Thymus (tissue), 11 donors: ENCODE data around the gene SLC6A6. TPM values are rescaled to one million over a fixed set of nuclear protein-coding genes. Genes with fewer than 3 reads are reported as not detected.
A peak's percentile ranks its signal among the peaks of the same experiment; 100 is the strongest.

Experiments used
- DNase-seq, 9 donors: peaks; one replicate each; pipeline ENCODE4 v3.0.0-alpha.2; 2013; ENCODE audit warnings: low spot score in 9 of 9, low read depth in 6 of 9, missing footprints in 1 of 9
- H3K27ac ChIP-seq, 2 donors: one replicate each; pipeline ENCODE4 v1.5.1; 2013; ENCODE audit warnings: control low read depth in 1 of 2, low read depth in 1 of 2, low read length in 1 of 2, mild to moderate bottlenecking in 1 of 2, moderate library complexity in 1 of 2
- H3K27me3 ChIP-seq, 2 donors: one replicate each; pipeline ENCODE4 v1.5.1; 2013; ENCODE audit warnings: low read length in 1 of 2; ENCODE audit not compliant: control insufficient read depth in 2 of 2, insufficient read depth in 1 of 2
- H3K36me3 ChIP-seq, 2 donors: one replicate each; pipeline ENCODE4 v1.5.1; 2013; ENCODE audit warnings: low read length in 1 of 2, mild to moderate bottlenecking in 1 of 2, moderate library complexity in 1 of 2; ENCODE audit not compliant: control insufficient read depth in 2 of 2, insufficient read depth in 2 of 2
- H3K4me1 ChIP-seq, 2 donors: one replicate each; pipeline ENCODE4 v1.5.1; 2013; ENCODE audit warnings: low read length in 2 of 2; ENCODE audit not compliant: control insufficient read depth in 2 of 2, insufficient read depth in 2 of 2
- H3K4me3 ChIP-seq, 2 donors: one replicate each; pipeline ENCODE4 v1.5.1; 2013; ENCODE audit warnings: low read length in 2 of 2, control low read depth in 1 of 2, mild to moderate bottlenecking in 1 of 2
- H3K9me3 ChIP-seq, 2 donors: one replicate each; pipeline ENCODE4 v1.5.1; 2013; ENCODE audit warnings: low read length in 1 of 2, mild to moderate bottlenecking in 1 of 2; ENCODE audit not compliant: control insufficient read depth in 2 of 2, insufficient read depth in 1 of 2
- WGBS: extraction: QIAGEN DNeasy Blood & Tissue Kit; methylation state at CpG from one replicate; pipeline ENCODE4 v1.1.7; 2013; 5-methylcytosine and 5-hydroxymethylcytosine counted together
- polyA plus RNA-seq: library from polyadenylated mRNA; stranded (reverse); fragments of 200-250 nt; gene quantifications from one replicate; pipeline ENCODE4 v1.2.3, GENCODE V29; 2013
- total RNA-seq: library from RNA; stranded (reverse); fragments of 120-200 nt; gene quantifications from one replicate; pipeline ENCODE4 v1.2.4, GENCODE V29; 2013
- donor health status: healthy.

SLC6A6 gene
- total and polyA plus RNA-seq, 2 donors: 5.2 to 8.2 TPM

DNA sequence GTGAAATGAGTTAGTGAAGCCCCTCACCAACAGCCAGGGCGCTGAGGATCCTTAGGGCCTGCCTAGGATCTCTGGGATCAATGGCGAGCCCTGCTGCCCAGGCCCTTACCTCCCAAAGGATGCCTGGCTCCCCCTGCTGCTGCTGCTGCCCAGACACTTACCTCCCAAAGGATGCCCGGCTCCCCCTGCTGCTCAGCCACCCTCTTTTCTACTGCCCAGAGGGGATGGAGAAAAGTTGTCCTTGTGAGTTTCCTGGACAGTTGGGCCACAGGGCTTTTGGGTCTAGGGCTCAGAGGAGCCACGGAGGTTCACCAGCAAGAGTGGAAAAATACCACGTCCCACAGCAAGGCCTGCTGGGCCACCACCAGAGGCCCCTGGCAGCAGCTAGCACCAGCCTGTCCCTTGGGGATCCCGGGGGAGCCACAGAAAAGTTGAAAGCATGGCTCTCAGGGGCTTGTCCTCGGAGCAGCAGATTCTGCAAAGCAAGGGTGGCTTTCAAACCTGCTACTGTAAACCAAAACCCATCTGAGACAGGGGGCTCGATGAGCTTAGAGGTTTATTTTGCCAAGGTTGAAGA is 59.4 kb downstream of the SLC6A6 start:
- no peak overlapping the region for H3K27ac ChIP-seq
- no peaks in the 10 kb centered on the region for H3K9me3 ChIP-seq
- H3K27me3 ChIP-seq: no peaks in the 10 kb centered on the region
- H3K36me3 ChIP-seq: peaks cover 42 to 54% of the 10 kb centered on the region in 2 donors
- no peak overlapping the region for H3K4me3 ChIP-seq
- WGBS: 95% methylated on average over 8 of the region's 8 CpGs
- no peaks in the 10 kb centered on the region for H3K4me1 ChIP-seq
- peak in 2 of 9 donors; percentile 11 to 39 for DNase-seq

DNA sequence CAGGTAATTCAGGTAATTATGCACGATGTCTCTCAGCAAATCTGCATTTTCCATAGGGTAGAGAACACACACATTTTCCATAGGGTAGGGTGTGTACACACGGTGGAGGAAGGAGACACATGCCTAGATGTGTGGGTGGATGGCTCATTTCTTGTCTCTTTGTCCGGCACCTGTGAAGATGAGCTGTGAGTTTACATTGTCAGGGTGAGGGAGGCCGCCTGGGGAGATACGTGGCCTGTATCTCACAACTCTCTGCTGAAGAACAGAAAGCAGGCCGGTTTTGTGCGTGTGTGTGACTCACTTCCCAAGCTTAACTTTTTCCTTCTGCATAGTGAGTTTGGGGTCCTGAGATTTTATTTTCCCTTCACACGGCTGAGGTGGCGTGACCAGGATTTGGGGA is 60.3 kb downstream of the SLC6A6 start:
- Histone ChIP-seq H3K27ac (no peak overlapping the region), H3K4me1 (no peaks in the 10 kb centered on the region), H3K36me3 (peaks cover 38 to 59% of the 10 kb centered on the region in 2 donors), H3K27me3 (no peaks in the 10 kb centered on the region), H3K4me3 (no peak overlapping the region), H3K9me3 (no peaks in the 10 kb centered on the region)
- DNase-seq: no peak
- WGBS: 97% methylated on average over 9 of the region's 9 CpGs

DNA sequence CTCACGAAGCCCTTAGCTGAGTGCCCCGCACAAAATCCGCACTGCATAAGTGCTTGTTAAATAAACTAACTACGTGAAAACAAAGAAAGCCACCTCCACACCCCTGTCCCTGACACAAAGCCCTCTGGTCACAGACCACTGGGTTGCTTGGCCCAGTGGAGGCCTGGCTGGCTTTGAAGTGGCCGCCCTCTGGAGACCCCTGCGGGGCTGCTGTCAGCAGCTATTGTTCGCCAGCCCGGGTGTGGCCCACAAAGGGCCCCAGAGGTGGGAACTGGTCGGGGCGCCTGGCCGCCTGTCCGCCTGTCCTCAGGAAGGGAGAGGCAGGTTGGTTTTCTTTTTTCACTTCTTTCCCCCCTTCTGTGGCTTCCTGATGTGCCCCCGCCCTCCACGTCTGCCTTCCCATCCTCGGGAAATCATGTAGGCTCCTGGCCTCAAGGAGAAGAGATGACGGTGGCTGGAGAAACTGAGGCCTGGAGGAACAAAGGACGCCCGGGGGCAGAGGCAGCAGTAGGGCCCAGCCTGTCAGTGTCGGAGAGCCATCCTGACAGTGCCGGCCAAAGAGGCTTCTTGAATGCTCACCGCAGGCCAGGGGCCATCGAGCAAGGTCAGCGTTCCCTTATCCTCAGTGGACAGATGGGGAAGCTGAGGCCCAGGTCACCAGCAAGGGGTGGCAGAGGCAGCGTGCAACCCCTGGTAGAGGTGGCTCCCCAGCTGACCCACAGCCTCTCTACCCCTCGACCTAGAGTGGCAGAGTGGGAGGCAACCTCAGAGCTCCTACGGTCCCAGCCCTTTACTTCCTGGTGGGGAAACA is 61.1 kb downstream of the SLC6A6 start:
- no peak for DNase-seq
- no peak overlapping the region for H3K4me3 ChIP-seq
- peaks cover 40 to 59% of the 10 kb centered on the region in 2 donors for H3K36me3 ChIP-seq
- H3K27ac ChIP-seq: no peak overlapping the region
- no peaks in the 10 kb centered on the region for H3K9me3 ChIP-seq
- H3K4me1 ChIP-seq: no peaks in the 10 kb centered on the region
- 98% methylated on average over 26 of the region's 26 CpGs for WGBS
- H3K27me3 ChIP-seq: no peaks in the 10 kb centered on the region

DNA sequence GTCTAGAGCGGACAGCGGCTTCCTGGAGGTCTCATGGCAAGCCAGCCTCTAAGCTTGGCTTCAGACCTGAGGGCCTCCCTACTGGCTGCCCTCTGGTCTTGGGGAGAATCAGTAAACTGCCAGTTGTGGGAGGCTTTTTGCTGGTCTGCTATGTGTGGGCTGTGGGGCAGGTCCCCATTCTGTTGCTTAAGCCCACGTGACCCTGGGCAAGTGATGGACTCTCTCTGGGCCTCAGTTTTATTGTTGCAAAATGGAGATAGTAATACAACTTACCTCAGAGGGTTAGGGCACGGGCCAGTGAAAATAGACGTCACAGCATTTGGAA is 61.7 kb downstream of the SLC6A6 start:
- H3K27me3 ChIP-seq: no peaks in the 10 kb centered on the region
- WGBS: 99% methylated on average over 5 of the region's 5 CpGs
- H3K27ac ChIP-seq: no peak overlapping the region
- peaks cover 44 to 59% of the 10 kb centered on the region in 2 donors for H3K36me3 ChIP-seq
- no peak overlapping the region for H3K4me3 ChIP-seq
- H3K4me1 ChIP-seq: no peaks in the 10 kb centered on the region
- DNase-seq: no peak
- H3K9me3 ChIP-seq: no peaks in the 10 kb centered on the region

DNA sequence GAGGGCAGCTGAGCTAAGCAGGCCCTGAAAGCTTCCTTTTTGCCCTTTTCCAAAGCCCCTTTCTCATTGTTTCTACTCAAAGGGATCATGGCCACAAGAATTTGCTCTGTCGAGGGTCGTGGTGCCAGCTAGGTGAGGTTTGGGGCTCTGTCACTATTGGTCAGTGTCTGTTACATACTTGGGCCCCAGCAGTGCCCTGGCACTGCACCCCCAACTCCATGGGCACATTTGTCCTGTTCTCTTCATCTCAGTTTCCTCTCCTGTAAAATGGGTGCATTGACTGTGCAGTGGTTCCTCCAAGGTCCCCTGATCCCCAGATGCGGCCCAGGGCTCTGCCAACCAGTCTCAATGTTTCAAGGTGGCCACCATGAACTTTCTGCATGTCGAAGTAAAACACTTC is 62.1 kb downstream of the SLC6A6 start:
- H3K27ac ChIP-seq: no peak overlapping the region
- peaks cover 46 to 57% of the 10 kb centered on the region in 2 donors for H3K36me3 ChIP-seq
- DNase-seq: no peak
- H3K27me3 ChIP-seq: no peaks in the 10 kb centered on the region
- WGBS: 99% methylated on average over 4 of the region's 4 CpGs
- no peak overlapping the region for H3K4me3 ChIP-seq
- no peaks in the 10 kb centered on the region for H3K4me1 ChIP-seq
- H3K9me3 ChIP-seq: no peaks in the 10 kb centered on the region

DNA sequence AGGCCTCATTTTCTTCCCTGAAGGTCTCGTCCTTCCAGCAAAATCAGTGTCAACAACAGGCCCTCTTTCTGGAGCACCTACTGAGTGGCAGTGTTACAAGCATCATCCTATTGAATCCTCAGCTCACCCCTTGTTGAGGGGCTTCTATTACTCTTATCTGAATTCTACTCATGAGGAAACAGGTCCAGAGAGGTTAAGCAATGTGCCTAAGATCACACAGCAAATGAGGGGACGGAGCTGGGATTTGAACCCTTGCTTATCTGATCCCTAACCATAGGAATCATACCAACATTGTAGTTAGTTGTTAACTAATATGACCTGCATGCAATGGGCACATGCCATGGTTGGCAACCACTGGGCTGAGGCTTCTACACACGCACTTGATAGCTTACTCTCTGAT is 63.0 kb downstream of the SLC6A6 start:
- no peaks in the 10 kb centered on the region for H3K27me3 ChIP-seq
- H3K36me3 ChIP-seq: peaks cover 48 to 52% of the 10 kb centered on the region in 2 donors
- DNase-seq: no peak
- 95% methylated on average over 3 of the region's 3 CpGs for WGBS
- H3K4me3 ChIP-seq: no peak overlapping the region
- H3K9me3 ChIP-seq: no peaks in the 10 kb centered on the region
- H3K27ac ChIP-seq: no peak overlapping the region
- H3K4me1 ChIP-seq: no peaks in the 10 kb centered on the region

DNA sequence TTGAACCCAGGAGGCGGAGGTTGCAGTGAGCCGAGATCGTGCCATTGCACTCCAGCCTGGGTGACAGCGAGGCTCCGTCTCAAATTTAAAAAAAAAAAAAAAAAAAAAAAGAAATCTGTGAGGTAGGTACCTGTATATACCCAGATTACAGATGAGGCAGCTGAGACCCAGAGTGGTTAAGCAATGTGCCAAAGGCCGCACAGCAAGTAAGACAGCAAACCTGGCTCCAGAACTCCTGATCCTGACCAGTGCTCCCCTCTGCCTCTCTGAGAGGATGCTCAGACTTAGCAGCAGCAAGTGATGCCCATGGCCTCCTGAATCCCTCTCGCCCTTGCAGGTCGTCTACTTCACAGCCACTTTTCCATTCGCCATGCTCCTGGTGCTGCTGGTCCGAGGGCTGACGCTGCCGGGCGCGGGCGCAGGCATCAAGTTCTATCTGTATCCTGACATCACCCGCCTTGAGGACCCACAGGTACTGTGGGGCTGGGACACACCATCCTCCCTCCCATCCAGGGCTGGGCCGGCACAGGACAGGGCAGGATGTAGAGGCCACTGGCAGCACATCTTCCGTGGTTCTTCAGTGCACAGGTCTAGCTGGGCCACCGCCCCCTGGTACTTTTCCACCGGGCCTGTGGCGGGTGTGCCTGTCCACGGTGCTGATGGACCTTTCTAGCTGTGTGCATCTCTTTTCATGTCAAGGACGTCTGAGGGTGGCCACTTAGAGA is 63.9 kb downstream of the SLC6A6 start:
- 99% methylated on average over 23 of the region's 23 CpGs for WGBS
- Histone ChIP-seq H3K36me3 (peaks cover 45 to 50% of the 10 kb centered on the region in 2 donors), H3K4me1 (no peaks in the 10 kb centered on the region), H3K27me3 (no peaks in the 10 kb centered on the region), H3K27ac (no peak overlapping the region), H3K9me3 (no peaks in the 10 kb centered on the region), H3K4me3 (no peak overlapping the region)
- DNase-seq: no peak

DNA sequence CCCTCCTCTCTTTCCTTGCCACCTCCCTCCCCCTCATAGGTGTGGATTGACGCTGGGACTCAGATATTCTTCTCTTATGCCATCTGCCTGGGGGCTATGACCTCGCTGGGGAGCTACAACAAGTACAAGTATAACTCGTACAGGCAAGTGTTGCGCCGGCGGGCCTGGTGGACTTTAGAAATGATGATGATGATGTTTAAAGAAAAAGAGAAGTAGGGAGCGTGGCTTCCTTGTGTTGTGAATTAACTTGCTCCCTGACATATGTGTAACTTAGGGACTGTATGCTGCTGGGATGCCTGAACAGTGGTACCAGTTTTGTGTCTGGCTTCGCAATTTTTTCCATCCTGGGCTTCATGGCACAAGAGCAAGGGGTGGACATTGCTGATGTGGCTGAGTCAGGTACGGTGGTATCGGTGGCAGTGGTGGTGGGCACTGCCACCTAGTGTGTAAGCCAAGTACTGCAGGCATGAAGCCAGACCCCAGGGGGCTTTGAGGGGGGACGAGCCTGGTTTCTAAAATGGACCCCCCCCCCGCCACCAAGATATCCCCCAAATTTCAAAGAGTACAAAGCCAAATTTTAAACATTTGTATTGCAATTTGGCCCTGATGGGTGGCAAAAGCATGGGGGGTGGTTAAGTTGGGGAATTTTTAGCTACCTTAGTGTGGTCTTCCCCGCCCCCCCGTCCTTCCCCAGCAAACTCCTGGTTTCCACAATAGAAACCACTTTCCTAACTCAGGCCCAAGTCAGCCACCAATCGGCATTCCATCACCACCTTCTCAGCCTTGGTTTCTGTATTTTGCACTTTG is 65.6 kb downstream of the SLC6A6 start:
- Histone ChIP-seq H3K9me3 (no peaks in the 10 kb centered on the region), H3K4me1 (no peaks in the 10 kb centered on the region), H3K4me3 (no peak overlapping the region), H3K36me3 (peaks cover 43 to 53% of the 10 kb centered on the region in 2 donors), H3K27ac (no peak overlapping the region), H3K27me3 (no peaks in the 10 kb centered on the region)
- DNase-seq: peak in 7 of 9 donors; percentile 10 to 49 (median 25)
- WGBS: 75% methylated on average over 15 of the region's 15 CpGs
